Hematopoietic multipotent progenitor cell treated with erythropoietin and hydrocortisone succinate and interleukin-3 and kit ligand, for 15 days (in vitro differentiated cells): ENCODE results near the gene UMOD.

Experiments used
- DNase-seq: peaks from one replicate; pipeline ENCODE4 v3.0.0-alpha.2; 2015; ENCODE audit warnings: low spot score

The UMOD gene

DNA sequence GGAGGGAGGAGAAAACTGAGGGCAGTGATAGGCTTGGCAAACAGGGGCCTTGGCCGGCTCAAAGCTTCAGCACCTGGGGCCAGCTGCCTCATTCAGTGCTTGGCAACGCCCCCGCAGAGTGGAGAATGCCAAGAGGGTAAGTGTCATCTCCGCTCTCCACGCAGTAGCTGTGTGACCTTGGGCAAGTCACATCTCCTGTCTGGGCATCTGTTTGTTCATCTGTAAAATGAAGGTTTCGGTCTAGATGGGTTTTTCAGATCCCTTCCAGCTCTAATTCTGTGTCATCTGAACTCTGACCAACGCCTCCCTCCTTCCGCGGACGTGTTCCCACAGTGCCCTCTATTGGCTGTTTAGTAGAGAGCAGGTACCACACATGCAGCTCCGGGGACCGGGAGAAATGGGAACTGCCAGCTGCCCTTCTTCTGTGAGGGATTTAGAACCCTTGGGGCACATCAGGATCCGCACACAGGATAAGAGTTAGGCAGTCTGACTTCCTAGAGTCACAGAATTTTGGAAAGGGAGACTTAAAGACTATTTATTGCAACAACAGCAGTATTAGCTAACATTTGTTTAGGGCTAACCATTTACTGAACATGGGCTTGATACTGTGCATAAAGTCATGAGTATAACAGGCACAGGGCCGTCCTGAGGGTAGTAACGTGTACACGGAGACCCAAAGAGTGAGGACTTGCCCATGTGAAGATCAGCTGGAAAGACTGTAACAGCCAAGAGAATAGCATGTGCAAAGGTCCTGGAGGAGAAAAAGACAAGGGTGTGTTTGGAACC is 52.0 kb downstream of the UMOD start:
- peak; percentile 41 for DNase-seq

DNA sequence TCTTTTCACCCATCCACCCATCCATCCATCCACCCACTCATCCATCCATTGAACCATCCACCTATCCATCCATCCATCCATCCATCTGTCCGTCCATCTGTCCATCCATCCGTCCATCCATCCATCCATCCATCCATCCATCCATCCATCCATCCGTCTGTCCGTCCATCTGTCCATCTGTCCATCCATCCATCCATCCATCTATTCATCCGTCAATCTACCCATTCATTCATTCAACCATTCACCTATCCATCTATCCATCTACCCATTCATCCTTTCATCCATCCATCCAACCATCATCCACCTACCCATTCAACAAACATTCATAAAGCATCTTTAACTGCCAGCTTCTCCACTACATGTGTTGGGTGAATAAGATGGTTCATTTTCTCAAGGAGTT is 54.1 kb downstream of the UMOD start:
- no peak for DNase-seq

DNA sequence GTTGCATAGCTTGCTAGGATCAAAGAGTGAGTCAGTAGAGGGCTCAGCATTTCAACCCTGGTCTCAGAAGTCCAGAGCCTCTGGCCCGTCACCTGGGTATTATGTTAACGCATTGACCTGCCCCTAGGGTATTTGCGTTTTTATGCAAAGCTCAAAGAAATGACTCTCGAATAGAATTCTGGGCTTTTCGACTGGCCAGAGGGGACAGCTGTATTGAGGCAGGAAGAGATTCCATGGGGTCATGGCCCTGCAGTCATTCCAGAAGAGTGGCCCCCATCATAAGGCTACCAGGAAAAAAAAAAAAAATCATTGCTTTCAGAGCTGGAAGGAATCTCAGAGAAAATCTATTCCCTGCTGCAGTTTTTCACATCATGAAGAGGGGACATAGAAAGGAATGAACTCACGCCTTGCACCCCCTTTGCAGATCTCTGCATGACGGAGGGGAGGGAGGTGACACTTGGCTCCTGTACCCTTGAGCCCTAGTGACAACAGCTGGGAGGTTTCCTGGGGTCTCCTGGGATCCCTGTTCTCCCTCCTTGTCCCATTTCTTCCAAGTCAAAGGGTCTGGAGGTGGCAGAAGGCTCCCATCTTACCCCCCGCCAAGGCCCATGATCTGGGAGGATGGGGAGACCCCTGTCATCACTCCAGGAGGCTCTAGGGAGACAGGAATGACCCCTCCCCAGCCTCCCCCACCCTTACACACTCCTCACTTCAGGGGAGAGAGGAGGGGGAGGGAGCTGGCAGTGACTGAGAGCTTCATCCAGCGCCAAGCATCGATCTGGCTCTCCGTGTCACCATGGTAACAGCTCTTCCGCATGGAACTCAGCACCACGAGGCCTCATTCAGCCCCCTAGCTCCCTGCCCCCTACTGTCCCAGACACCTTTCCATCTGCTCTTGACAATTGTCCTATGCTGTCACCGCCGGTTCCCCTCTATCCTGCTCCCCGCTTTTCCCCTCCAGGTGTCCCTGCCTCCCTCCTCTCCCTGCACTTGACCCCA is 61.0 kb downstream of the UMOD start:
- no peak for DNase-seq

DNA sequence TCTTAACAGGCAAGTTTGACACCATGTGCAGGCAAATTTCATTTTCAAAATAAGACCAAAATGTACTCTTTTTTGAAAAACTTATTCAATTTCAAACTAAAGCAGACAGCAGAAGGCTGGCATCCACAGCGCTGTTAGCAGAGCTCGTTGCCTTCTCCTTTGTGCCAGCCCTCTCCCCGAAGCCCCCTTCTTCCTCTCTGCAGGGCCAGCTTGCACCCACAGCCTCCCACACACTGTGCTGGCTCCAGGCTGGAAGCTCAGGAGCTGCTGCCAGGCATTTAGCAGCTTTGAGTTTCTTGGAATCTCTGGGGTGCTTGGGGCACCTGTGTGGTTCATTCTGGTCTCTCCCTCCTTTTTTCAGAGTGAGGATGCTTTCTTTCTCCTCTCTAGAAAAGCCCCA is 62.9 kb downstream of the UMOD start:
- DNase-seq: no peak

DNA sequence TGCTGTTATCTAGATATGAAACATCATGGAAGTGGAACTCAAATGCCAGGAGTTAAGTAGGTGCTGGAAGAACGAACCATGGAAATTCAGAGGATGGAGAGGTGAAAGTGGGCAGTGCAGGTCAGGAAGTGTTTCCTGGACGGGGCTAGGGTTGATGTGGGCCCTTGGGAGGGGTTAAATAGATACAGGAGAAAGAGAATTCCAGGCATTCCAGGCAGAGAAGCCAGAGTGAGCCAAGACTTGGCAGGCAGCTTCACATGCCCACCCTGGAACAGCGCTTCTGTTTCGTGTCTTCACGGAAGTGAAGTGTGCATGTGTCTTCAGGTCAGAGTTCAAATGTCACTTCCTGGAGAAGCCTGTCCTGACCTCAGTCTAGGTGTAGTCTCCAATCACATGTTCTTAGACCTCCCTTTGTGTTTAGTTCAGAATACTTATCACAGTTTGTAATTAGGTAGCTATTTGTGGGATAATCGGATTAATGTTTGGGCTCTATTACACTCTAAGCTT is 66.5 kb downstream of the UMOD start:
- DNase-seq: no peak
